ENCODE results near the gene GLDC. TPM values are rescaled to one million over a fixed set of nuclear protein-coding genes. Genes with fewer than 3 reads are reported as not detected.

GLDC gene
- total and polyA plus RNA-seq, 8 donors, result 0.41 to 8.1 (median 3.3) TPM

DNA sequence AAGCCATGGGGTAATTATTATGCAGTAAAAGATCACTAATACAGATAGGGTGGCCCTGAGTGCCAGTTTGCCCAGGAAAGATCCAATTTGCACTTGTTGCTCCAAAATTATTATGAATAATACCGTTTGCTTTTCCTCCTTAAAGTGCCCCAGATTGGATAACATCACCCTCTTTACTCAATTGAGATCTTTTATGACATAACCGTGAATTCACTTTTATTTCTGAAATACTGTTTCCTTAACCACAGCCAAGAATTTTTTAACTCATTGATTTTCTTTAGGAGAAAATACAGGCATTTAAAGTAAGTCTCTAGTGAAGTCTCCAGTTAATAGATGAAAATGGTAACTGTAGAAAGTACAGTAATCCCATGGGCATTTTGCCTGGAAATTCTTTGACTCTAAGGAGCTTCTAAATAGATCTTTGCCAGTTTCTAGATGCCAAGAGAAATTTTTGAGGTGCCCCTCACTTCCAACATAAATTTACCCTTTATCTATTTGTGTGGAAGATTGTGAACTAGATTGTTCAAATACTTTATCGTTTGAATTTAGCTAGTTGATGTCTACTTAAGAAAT lies 133.4 kb downstream of the GLDC start:
- TF ChIP-seq CTCF (IDR thresholded peaks at IDR 0.05), result no peak
- Histone ChIP-seq H3K4me3 (no peak overlapping the region), H3K36me3 (peaks cover 0 to 15% of the 10 kb centered on the region in 2 donors), H3K4me1 (no peaks in the 10 kb centered on the region), H3K9me3 (no peaks in the 10 kb centered on the region), H3K27ac (no peak overlapping the region), H3K27me3 (no peaks in the 10 kb centered on the region)
- DNase-seq (no peak), ATAC-seq (no peak)
- intact Hi-C loops (cut with DNase I), result no loop called here

- DNase-seq (no peak), ATAC-seq (no peak)
- Histone ChIP-seq H3K9me3 (no peaks in the 10 kb centered on the region), H3K27ac (no peak overlapping the region), H3K4me3 (no peak overlapping the region), H3K4me1 (no peaks in the 10 kb centered on the region), H3K27me3 (no peaks in the 10 kb centered on the region), H3K36me3 (peaks cover 0 to 65% of the 10 kb centered on the region in 2 donors)
- intact Hi-C loops (cut with DNase I), result no loop called here
- no peak for TF ChIP-seq CTCF (IDR thresholded peaks at IDR 0.05)
Observed at GRCh38 chr9:6506571-6506970, 139.0 kb downstream of the GLDC start.

DNA sequence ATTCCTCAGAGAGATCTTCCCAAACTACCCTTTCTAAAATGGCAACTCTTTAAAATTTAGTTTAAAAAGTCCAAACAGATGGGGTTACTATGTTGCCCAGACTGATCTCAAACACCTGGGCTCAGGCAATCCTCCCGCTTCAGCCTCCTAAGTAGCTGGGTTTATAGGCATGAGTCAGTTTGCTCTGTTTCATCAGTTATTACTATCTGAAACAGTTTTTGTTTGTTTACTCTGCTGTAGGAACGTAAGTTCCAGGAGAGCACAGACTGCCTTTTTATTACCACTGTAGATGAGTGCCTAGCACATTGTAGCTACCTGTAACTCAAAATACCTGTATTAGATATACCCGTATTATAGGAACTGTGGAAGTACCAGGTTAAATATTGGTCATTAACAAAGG lies 143.1 kb downstream of the GLDC start:
- no peak for TF ChIP-seq CTCF (IDR thresholded peaks at IDR 0.05)
- ATAC-seq, result no peak
- Histone ChIP-seq H3K36me3 (peaks cover 0 to 93% of the 10 kb centered on the region in 2 donors), H3K4me3 (no peak overlapping the region), H3K27ac (no peak overlapping the region), H3K9me3 (no peaks in the 10 kb centered on the region), H3K4me1 (no peaks in the 10 kb centered on the region), H3K27me3 (no peaks in the 10 kb centered on the region)
- intact Hi-C loops (cut with DNase I), result no loop called here
- no peak for DNase-seq

DNA sequence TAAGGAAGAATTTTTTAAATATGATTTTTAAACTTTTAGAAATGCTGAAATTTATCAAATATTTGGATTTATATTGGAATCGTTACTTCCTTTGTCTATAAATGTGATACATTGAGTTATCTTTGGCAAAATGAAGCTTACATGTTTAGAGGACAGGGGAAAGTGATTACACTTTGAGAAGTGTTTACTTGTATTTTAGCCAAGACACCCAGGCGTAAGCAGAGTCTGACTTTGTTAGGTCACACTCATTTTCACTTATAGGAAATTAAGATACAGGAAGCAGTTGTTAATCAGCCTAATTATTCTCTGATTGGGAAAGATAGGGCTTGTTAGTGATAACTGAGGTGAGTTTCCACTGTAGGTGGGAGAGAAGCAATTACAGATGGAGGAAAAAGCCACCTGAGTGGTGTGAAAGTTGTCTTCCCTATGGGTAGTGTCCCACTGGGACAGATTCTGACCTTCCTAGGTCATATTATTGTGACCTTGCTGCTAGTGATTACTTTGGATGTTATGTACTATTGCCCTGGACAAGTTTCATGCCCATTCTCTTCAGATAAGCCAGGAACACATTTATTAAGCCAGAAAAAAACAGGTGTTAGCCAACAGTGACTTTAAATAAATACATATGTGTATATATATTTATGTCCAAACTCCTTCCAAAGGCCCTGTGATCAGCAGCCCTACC lies 143.9 kb downstream of the GLDC start:
- no peak for DNase-seq
- no peak for ATAC-seq
- H3K27me3 ChIP-seq, result no peaks in the 10 kb centered on the region
- no peak overlapping the region for H3K4me3 ChIP-seq
- intact Hi-C loops (cut with DNase I), result no loop called here
- H3K36me3 ChIP-seq, result peaks cover 0 to 93% of the 10 kb centered on the region in 2 donors
- no peaks in the 10 kb centered on the region for H3K4me1 ChIP-seq
- no peak for TF ChIP-seq CTCF (IDR thresholded peaks at IDR 0.05)
- no peaks in the 10 kb centered on the region for H3K9me3 ChIP-seq
- H3K27ac ChIP-seq, result no peak overlapping the region

GRCh38 chr9:6498982-6499381 lies 146.5 kb downstream of the GLDC start:
- no peaks in the 10 kb centered on the region for H3K27me3 ChIP-seq
- no peaks in the 10 kb centered on the region for H3K9me3 ChIP-seq
- intact Hi-C loops (cut with DNase I), result no loop called here
- no peaks in the 10 kb centered on the region for H3K4me1 ChIP-seq
- ATAC-seq, result no peak
- peaks cover 0 to 77% of the 10 kb centered on the region in 2 donors for H3K36me3 ChIP-seq
- no peak overlapping the region for H3K27ac ChIP-seq
- no peak for TF ChIP-seq CTCF (IDR thresholded peaks at IDR 0.05)
- DNase-seq, result no peak
- no peak overlapping the region for H3K4me3 ChIP-seq

Data from left lung (tissue), 10 donors.